ENCODE results near the gene LEPROT.

The LEPROT gene

DNA sequence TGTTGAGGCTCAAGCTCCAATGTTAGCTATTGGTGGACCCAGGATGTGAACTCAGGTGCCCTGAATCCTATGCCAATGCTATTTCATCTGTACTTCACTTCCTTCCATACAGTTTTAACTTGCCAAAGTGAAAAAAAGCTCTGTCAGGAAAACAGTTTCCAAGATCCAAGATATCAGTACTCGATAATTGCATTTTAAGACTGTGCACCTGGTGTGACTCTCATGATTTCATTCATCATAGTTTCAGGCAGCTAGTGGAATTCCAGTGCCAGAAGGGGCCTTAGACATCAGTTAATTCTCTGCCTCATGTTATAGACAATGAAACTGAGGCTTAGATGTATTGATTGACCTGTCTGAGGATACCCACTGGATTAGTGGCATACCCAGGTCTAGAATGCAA is 26.5 kb upstream of the LEPROT start:
- intact Hi-C loops (cut with DNase I; ENCODE audit: low total_unique reads), result no loop called here
- Histone ChIP-seq H3K27ac (no peak overlapping the region), H3K36me3 (peaks cover under 1 to 37% (median 10%) of the 10 kb centered on the region in 3 donors)

DNA sequence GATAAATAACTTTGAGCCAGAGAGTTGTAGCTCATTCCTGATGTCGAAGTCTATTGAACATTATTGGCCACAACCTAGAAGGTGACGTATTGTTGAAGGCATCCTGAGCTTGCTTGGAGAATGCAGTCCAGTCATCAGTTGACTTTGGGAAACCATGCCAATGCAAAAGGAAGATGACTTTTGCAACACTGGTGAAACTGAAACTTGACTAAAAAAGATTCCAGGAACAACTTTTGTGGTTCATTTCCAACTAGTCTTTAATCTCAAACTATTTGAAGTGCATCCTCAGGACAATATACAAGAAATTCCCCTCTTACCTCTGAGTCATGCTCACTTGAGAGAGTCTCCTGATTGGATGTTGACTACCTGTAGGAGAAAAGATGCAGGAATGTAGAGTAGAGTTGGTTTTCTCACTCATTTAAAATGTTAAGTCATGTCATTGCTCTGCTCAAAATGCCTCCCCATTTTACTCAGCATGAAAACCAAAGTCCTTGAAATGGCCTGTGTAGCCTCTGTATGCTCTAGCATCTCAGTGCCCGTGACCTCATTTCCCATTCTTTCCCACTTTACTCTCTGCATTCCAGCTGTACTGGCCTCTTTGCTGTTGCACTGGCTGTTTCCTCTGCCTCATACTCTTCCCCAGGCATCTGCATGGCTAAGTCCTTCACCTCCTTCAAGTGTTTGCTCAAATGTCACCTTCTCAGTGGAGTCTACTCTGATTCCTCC is 24.4 kb upstream of the LEPROT start:
- Histone ChIP-seq H3K4me1 (no peaks in the 10 kb centered on the region), H3K4me3 (no peak overlapping the region), H3K27me3 (no peaks in the 10 kb centered on the region), H3K36me3 (peaks cover 0 to 29% (median 6%) of the 10 kb centered on the region in 3 donors), H3K27ac (no peak overlapping the region), H3K9me3 (no peaks in the 10 kb centered on the region)
- TF ChIP-seq, protein P1, sequence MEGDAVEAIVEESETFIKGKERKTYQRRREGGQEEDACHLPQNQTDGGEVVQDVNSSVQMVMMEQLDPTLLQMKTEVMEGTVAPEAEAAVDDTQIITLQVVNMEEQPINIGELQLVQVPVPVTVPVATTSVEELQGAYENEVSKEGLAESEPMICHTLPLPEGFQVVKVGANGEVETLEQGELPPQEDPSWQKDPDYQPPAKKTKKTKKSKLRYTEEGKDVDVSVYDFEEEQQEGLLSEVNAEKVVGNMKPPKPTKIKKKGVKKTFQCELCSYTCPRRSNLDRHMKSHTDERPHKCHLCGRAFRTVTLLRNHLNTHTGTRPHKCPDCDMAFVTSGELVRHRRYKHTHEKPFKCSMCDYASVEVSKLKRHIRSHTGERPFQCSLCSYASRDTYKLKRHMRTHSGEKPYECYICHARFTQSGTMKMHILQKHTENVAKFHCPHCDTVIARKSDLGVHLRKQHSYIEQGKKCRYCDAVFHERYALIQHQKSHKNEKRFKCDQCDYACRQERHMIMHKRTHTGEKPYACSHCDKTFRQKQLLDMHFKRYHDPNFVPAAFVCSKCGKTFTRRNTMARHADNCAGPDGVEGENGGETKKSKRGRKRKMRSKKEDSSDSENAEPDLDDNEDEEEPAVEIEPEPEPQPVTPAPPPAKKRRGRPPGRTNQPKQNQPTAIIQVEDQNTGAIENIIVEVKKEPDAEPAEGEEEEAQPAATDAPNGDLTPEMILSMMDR (IDR thresholded peaks at IDR 0.05), result no peak
- no peak for DNase-seq
- intact Hi-C loops (cut with DNase I; ENCODE audit: low total_unique reads), result no loop called here

More for the DNA sequence above, 26.5 kb upstream of the LEPROT start:
- Histone ChIP-seq H3K4me3 (no peak overlapping the region), H3K4me1 (no peaks in the 10 kb centered on the region), H3K9me3 (no peaks in the 10 kb centered on the region), H3K27me3 (no peaks in the 10 kb centered on the region)
- TF ChIP-seq, protein P1 (IDR thresholded peaks at IDR 0.05), result no peak
- no peak for DNase-seq

DNA sequence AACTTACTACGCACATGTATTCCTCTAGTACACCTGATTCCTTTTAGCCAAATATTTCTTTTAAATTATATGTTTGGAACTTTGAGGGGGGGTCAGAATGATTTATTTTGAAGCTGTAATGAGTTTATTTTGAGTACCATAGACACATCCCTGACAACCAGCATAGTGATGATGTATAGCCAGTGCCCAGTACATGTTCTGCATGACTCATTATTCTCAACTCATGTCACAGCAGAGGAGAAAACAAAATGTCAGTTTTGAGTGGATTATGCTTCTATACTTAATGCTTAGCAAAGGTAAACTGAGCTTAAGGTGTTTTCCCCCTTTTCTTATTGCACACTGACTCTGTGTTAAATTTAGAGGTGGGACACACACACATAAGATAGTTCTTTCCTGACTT is 22.4 kb upstream of the LEPROT start:
- Histone ChIP-seq H3K27me3 (no peaks in the 10 kb centered on the region), H3K9me3 (no peaks in the 10 kb centered on the region), H3K4me3 (no peak overlapping the region), H3K36me3 (peaks cover 0 to 19% (median 0%) of the 10 kb centered on the region in 3 donors), H3K27ac (no peak overlapping the region), H3K4me1 (no peaks in the 10 kb centered on the region)
- TF ChIP-seq, protein P1 (IDR thresholded peaks at IDR 0.05), result no peak
- no peak for DNase-seq
- intact Hi-C loops (cut with DNase I; ENCODE audit: low total_unique reads), result no loop called here

DNA sequence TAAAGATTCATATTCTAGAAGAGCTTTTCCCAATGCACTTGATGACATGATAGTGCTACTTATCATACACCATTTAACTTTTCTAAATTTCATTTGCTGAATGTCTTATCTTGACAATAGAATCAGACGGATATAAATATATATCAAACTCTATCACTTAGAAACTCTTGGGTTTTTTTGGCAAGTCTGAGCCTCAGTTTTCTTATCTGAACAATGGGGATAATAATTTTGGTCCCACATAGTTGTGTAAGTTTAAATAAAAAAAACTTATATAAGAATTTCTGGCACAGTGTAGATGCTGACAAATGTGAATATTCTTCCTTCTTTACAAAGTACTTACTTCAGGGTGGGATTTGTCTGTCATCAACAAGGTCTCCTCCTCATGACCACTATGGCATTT is 21.5 kb upstream of the LEPROT start:
- Histone ChIP-seq H3K36me3 (peaks cover 0 to 15% (median 0%) of the 10 kb centered on the region in 3 donors), H3K9me3 (no peaks in the 10 kb centered on the region), H3K27me3 (no peaks in the 10 kb centered on the region), H3K4me1 (no peaks in the 10 kb centered on the region), H3K27ac (no peak overlapping the region), H3K4me3 (no peak overlapping the region)
- intact Hi-C loops (cut with DNase I; ENCODE audit: low total_unique reads), result no loop called here
- DNase-seq, result no peak
- TF ChIP-seq, protein P1 (IDR thresholded peaks at IDR 0.05), result no peak

DNA sequence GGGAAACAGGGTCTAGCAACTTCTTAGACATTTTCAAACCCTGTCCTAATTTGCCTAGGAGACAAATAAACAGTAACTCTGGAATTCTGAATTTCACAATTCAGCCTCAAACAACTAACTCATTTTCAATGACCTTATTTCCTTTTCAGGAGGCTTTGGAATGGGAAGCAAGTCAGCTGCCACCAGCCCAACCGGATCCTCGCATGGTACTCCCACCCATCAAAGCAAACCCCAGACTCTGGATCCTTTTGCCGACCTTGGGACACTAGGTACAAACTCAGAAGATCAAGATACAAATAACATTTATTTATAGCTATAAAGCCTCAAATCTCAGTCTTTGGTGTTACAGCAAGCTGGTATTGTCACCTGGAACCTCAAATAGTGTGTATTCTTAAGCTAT is 18.9 kb upstream of the LEPROT start:
- Histone ChIP-seq H3K4me1 (no peaks in the 10 kb centered on the region), H3K9me3 (no peaks in the 10 kb centered on the region), H3K27ac (no peak overlapping the region), H3K27me3 (no peaks in the 10 kb centered on the region), H3K4me3 (no peak overlapping the region), H3K36me3 (peaks cover 0 to 5% (median 0%) of the 10 kb centered on the region in 3 donors)
- TF ChIP-seq, protein P1 (IDR thresholded peaks at IDR 0.05), result no peak
- intact Hi-C loops (cut with DNase I; ENCODE audit: low total_unique reads), result no loop called here
- no peak for DNase-seq

Data from tibial artery (tissue), 4 donors.